Measurements from ENCODE around the gene FTSJ1.
"Not testable (repeated sequence)": the region's sequence is repeated elsewhere in the genome, so short reads cannot be mapped to it uniquely, and the experiment has no call there.

Gene FTSJ1

DNA sequence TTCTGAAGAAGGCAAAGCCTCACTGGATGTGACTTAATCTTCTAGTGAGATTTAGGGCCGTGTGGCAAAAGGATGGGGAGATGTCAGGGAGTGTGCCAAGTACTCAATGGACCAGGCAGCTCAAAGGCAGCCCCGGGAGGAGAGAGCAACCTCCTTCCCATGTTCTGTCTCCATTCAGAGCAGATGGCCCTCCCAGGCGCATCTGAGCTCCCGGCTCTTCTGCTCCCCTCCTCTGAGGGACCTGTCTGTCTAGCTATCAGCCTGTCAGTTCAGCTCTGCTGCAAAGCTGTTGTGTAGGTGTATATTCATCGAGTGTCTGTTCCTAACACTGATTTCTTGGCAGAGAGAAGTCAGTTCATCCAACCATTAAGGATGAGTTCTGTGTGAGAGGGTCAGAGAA is 21.9 kb downstream of the FTSJ1 start:
- DNase-seq (ENCODE audit: low spot score), result no peak

DNA sequence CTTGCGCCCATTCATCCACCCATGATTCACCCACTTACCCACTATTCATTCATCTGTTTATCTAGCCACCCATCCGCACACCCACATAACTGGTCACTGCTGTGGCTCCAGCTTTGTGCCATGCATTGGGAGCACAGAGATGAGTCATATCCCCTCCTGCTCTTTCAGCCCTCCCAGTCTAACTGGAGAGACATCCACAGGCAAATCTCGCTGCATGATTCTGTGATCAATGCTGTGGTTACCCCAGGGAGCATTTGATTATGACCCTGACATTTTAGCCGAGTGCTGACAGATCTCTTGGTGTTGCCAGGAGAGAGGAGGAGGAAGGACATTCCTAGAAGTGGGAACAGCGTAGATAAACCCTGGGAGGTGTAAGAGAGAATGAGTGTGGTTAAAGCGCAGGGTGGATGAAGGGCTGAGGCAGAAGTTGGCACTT is 22.4 kb downstream of the FTSJ1 start:
- peak; percentile 52 for DNase-seq (ENCODE audit: low spot score)

DNA sequence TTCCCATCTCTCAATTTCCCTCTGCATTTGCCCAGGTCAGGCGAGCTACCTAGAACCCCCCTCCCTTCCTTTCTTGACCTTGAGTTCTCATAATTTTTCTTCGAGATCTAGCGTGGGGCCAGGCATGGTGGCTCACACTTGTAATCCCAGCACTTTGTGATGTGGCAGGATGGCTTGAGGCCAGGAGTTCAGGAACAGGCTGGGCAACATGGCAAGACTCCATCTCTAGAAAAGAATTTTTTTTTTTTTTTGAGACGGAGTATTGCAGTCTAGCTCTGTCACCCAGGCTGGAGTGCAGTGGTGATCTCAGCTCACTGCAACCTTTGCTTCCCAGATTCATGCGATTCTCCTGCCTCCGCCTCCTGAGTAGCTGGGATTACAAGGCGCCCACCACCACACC is 28.3 kb downstream of the FTSJ1 start:
- DNase-seq (ENCODE audit: low spot score), result no peak

DNA sequence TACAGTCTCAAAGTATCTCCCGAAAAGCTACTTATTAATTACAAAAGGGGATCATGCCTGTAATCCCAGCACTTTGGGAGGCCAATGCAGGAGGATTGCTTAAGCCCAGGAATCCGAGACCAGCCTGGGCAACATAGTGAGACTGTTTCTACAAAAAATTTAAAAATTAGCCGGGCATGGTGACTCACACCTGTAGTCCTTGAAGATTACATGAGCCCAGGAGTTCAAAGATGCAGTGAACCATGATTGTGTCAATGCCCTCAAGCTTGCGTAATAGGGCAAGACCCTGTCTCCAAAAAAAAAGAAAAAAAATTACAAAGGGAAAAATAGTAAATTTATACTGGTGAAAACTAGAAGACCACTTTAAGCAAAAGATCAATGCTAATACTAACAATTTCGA is 29.5 kb downstream of the FTSJ1 start:
- no peak for DNase-seq (ENCODE audit: low spot score)

DNA sequence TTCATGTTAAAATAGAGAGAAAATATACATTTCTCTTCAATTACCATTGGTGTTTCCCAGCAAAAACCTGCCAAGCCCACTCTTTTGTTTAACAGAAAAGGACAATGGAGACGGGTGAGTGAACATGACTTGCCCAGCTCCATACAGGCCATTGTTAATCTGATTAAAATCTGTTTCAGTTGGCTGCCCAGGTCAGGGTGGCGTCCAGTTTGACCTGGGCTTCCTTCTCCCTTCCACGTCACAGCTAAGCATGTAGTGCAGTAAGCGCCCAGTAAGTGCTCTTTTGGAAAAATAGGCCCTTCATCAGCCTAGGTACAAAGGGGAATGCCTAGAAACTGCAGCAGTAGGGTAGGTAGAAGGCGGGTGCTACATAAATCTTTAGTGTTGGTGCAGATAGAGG is 31.2 kb downstream of the FTSJ1 start:
- no peak for DNase-seq (ENCODE audit: low spot score)

DNA sequence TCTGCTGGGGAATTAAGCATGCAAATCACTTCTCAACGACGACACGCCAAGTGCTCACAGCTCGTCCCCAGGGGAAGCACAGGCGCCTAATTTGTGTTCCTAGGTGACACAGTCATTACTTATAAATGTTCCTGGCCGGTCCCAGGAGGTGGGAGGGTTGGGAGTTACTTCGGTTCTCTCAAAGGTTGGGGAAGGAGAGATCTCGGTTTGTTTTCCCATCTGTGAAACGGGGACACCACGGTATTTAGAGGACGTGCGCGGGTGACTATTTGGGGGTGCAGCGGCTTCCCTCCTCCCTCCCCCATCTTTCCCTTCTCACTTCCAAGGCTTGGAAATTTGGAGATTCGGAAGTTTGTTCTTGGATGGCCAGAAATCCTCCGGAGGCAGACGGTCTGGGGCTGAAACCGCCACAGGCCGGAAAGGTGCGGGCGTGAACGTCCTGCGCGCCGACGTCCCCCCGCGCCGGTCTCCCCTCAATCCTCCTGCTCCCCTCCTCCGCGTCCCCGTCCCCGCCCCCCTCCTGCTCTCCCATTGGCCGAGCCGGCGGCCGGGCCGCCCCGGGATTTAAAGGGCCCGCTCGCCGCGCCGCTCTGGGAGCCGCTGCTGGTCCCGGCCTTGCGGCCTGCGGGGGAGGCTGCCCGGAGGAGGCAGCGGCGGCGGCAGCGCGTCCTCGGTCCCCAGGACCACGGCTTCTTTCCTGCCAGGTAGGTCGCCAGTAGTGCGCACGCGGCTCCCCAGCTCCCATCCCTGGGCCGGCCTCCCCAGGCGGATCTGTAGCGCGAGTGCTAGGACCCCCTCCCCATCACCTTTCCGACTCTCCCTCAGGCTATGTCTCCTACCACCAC is 32.6 kb downstream of the FTSJ1 start, which contains the start of gene PORCN:
TSS of gene PORCN (plus strand) at position 593 of the 845 bp plus-strand sequence. CDS start 829 bp downstream, outside the sequence.
- no peak for DNase-seq (ENCODE audit: low spot score)

DNA sequence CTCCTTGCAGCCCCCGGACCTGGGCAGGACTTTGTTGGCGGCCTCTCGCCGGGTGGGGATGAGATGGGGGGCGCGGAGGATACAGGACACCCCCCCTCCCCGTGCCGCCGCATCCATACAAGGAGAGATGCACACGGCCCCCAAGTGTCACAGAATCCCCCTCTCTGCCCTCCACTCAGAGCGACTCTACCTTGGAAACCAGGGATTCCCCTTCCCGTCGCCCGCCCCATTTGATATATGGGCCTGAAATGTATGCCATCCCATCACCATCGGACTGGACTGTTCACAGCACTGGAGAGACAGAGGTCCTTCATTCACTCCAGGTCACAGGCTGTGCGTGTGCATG is 33.2 kb downstream of the FTSJ1 start:
- DNase-seq (ENCODE audit: low spot score), result no peak

DNA sequence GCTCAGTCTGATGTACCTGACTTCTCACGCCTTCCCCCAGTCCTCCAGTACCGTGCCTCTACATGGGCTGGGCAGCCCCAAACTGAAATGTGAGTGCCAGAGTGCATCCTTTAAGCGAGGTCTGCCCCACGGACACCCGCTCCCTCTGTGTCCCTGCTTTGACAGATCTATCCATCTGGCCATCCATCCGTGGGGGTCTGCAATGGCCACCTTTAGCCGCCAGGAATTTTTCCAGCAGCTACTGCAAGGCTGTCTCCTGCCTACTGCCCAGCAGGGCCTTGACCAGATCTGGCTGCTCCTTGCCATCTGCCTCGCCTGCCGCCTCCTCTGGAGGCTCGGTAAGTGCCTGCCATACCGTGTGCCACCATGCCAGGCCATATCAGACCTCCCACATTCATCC is 33.6 kb downstream of the FTSJ1 start:
- DNase-seq (ENCODE audit: low spot score), result no peak

DNA sequence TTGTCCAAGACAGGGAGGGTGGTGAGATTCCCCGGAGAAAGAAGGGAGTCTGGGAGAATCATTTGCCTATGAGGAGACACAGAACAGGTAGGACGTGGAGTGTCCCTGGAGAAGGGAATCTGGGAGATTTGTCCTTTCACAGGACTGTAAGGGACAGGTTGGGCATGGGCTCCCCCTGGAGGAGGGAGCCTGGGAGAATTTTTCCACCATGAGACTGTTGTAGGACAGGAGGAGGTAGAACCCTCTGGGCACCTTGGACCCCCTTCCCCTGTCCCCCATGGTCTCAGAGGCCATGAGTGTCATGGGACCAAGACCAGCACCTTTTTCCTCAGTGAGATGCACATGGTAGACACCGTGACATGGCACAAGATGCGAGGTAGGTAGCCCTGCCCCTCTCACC is 35.6 kb downstream of the FTSJ1 start:
- no peak for DNase-seq (ENCODE audit: low spot score)

DNA sequence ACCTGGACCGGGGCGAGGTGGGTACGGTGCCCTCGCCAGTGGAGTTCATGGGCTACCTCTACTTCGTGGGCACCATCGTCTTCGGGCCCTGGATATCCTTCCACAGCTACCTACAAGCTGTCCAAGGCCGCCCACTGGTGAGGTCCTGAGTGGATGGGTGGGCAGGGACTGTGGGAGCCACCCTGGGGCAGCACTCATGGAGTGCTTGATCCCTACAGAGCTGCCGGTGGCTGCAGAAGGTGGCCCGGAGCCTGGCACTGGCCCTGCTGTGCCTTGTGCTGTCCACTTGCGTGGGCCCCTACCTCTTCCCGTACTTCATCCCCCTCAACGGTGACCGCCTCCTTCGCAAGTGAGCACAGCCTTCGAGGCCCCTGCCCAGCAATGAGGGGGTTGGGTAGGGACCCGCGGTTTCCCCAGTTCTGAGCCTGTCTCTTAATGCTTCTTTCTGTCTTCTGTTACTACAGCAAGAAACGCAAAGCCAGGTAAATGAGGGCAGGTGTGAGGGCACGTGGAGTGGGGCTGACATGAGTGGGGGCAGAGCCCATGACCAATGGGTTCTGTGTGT is 36.5 kb downstream of the FTSJ1 start:
- no peak for DNase-seq (ENCODE audit: low spot score)

DNA sequence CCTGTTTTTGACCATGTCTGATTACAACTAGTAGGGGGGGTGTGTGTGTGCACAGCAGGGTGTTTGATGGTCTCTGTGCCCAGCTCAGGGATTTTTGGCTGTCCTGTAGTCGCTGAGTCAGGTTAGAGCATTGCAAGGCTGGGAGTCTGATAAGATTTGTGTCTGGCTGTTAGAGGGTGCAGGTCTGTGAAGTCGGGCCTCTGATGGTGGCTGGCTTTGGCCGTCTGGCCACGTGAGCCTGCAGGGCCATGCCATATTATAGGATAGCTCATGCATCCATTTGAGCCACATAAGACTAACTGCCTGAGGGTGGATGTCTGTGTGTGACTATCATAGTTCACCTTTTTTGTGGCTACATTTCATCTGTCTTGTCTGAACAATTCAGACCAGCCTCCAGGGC is 37.7 kb downstream of the FTSJ1 start:
- DNase-seq (ENCODE audit: low spot score), result no peak

DNA sequence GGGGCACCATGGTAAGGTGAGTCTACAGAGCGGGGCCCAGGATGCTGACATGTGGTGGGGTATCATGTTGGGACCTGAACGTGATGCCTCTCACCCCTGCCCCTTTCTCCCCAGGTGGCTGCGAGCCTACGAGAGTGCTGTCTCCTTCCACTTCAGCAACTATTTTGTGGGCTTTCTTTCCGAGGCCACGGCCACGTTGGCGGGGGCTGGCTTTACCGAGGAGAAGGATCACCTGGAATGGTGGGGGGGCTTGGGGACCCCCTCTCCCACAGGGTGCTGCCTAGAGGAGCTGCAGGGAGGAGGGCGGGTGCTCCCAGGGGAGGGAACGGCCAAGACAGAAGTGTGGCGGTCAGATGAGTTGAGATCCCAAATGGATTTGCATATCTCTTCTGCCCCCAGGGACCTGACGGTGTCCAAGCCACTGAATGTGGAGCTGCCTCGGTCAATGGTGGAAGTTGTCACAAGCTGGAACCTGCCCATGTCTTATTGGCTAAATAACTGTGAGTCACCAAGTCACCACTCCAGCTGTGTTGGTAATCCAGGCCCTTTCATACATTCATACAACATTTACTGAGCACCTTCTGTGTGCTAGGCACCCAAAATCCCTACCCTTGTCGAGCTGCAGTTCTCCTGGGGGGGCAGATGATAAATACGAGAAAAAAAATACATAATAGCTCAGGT is 38.3 kb downstream of the FTSJ1 start:
- no peak for DNase-seq (ENCODE audit: low spot score)

DNA sequence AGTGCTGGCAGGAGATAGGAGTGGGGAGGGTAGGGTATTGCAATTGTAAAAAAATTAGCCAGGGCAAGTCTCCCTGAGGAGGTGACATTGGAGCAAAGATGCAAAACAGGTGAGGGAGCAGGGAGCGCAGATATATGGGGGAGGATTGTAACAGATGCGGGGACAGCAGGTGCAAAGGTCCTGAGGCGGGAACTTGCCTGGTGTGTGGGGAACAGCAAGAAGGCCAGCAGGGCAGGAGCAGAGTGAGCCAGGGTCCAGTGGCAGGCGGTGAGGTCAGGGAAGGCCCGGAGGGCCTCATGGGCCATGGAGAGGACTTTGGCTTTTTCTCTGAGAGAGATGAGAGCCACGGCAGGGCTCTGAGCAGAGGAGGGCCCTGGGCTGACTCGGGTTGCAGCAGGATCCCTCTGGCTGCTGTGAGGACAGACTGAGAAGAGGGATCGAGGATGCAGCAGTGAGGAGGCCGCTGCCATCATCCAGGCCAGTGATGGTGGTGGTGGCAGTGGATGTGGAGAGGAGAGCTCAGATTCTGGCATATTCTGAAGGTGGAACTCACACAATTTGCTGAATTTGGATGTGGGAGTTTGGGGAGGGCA is 39.0 kb downstream of the FTSJ1 start:
- DNase-seq (ENCODE audit: low spot score), result no peak

DNA sequence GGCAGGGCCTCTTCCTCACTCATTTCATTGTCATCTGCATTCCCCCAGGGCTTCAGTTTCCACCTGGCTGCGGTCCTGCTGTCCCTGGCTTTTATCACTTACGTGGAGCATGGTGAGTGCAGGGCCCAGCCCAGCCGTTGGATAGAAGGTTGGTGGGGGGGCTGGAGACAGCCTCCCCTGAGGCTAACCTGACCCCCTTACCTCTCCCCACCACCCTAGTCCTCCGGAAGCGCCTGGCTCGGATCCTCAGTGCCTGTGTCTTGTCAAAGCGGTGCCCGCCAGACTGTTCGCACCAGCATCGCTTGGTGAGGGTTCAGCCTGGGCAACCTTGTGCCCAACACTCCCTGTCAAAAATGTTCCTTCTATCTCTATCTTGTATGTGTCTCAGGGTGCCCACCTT is 39.8 kb downstream of the FTSJ1 start:
- DNase-seq (ENCODE audit: low spot score), result no peak

DNA sequence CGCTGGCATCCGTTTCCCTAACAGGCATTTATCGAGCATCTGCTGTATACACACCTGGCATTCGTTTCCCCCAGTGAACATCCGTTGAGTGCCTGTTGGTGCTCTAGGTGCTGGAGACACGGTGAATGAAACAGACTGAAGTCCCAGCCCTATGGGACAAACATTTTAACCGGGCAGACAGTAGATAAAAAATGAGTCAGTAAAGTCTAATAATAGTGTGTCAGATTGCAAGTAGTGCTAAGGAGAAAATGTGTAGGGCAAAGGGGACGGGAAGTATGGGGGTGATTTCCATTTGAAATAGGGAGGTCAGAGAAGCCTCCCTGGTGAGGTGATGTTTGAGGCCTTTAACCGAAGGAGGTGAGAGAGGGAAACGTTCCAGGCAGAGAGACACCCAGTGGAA is 40.3 kb downstream of the FTSJ1 start:
- DNase-seq (ENCODE audit: low spot score), result no peak

DNA sequence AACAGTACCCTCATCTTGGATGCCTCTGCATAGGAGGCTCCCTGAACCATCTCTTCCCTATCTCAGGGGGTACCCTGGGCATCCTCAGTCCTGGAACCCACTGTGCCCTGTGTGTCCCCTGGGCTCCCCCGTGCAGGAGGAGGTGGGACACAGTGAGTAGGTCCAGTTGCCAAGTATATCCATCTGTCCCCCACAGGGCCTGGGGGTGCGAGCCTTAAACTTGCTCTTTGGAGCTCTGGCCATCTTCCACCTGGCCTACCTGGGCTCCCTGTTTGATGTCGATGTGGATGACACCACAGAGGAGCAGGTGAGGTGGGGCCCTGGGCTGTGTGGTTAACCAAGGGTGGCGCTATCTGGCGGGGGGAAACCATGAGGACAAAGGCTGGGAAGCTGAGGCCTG is 41.0 kb downstream of the FTSJ1 start:
- DNase-seq (ENCODE audit: low spot score), result no peak

DNA sequence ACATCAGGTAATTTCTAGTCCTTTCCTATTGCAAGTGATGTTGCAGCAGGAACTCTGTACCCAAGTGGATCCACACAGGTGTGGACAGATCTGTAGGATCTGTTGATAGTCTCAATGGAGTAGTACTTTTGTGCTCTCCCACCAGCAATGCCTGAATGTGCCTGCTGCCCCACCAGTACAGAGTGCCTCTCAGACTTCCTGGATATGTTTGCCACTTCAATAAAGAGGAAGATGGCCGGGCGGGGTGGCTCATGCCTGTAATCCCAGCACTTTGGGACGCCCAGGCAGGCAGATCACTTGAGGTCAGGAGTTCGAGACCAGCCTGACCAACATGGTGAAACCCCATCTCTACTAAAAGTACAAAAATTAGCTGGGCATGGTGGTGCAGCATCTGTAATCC is 43.5 kb downstream of the FTSJ1 start:
- DNase-seq (ENCODE audit: low spot score), result not testable (repeated sequence)

DNA sequence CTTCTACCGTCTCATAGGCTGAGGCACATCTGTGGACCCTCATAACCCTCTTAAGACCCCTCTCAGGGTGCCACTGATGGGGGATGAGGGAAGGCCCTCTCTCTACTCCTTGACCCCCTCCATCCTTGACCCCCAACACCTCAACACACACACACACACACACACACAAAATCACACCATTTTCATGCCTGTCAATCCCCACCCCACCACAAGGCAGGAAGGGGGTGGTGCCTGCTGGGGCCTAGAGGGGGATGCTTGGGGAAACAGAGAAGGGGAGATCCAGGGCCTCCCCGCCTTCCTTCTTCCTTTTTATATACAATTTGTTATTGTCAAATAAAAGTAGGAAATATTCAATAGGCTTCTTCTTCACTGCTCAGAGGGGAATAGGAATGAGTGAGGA is 44.5 kb downstream of the FTSJ1 start:
- DNase-seq (ENCODE audit: low spot score), result no peak

DNA sequence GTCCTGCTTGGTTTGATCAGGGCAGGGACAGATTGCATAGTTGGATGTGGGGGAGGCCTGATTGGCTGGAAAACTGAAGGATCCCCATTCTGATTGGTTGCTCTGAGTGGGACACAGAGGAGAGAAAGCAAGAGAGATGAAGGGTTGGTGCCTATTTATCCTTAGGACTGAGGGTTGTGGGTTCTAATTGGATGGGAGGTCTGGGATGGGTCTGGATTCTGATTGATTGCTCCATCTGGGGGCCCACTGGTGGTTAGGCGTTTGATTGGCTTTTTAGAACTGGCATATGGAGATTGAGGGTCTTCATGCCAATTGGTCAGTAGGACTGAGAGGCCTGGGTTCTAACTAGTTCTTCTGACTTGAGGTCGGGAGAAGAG is 45.0 kb downstream of the FTSJ1 start:
- no peak for DNase-seq (ENCODE audit: low spot score)

DNA sequence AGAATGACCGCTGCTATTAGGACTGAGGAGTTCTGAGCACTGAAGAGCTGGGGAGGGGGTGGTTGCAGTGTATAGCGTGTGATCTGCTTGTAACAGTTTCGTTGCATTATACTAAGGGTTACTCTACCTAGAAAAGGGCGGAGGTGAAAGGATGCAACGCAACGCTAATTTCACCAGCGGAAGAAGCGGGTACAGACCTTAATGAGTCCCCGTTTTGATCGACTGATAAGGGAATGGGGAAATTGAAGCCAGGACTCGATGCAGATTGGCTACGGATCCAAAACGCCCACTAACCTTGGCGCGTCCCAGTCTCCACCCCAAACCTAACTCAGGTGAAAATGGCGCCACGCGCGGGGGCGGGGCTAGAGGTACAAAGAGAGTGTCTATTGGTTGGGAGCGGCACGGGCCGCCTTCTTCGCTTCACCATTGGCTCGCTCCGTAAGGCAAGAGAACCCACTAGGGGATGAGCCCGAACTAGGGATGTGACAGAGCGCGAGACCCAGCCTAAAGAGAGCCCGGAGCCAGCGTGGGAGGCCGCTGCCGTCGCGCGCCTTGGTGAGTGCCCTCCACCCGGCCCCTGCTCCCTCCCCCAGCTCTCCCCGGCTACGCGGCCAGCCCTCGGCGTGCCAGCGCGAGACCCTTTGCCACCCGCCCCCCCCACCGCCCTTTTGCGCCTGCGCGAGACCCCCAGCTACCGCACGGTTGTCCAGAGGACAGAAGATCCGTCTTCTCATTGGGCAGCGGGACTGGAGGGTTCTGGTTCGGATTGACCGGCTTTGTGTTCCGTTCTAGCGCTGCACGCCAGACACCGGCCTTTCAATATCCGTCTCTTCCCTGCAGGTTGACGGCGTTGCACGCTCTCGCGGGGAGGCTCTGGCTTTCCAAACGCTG is 45.6 kb downstream of the FTSJ1 start, which contains the start of gene EBP:
TSS of gene EBP (plus strand) at position 456 of the 891 bp plus-strand sequence. CDS start 1,964 bp downstream, outside the sequence.
- DNase-seq (ENCODE audit: low spot score), result peak; percentile 62

DNA sequence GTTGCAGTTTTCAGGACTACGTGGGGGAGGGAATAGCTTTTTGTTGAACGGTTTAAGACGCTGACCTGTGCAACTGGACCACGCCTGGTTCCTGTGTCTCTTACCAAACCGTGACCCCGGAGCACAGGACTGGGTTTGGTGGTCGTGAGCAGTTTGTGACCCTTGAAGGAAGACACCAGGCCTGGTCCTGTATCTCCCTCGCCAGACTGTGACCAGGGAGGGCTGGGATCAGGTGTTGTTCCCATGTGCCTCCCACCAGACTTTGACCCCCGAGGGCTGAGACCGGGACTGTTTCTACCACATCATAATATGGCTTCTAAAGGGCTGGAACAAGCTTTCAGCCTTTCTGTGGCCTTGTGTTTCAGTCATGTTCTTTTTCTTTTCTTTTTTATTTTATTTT is 46.3 kb downstream of the FTSJ1 start:
- no peak for DNase-seq (ENCODE audit: low spot score)

DNA sequence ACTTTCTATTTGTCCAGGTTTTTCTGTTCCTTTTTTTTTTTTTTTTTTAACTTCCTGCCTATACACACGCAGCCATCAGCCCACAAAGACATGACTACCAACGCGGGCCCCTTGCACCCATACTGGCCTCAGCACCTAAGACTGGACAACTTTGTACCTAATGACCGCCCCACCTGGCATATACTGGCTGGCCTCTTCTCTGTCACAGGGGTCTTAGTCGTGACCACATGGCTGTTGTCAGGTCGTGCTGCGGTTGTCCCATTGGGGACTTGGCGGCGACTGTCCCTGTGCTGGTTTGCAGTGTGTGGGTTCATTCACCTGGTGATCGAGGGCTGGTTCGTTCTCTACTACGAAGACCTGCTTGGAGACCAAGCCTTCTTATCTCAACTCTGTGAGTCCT is 47.7 kb downstream of the FTSJ1 start:
- no peak for DNase-seq (ENCODE audit: low spot score)
